NB4 (cell line): Measurements from ENCODE around the gene PLAAT5.

Experiments
- MAX ChIP-seq: IDR thresholded peaks from 2 replicates; pipeline ENCODE4 v1.6.1; 2011; ENCODE audit warnings: low read depth, low read length
- MYC ChIP-seq: IDR thresholded peaks from 2 replicates; pipeline ENCODE4 v1.6.1; 2011; ENCODE audit warnings: low read depth, low read length
- POLR2A ChIP-seq: IDR thresholded peaks from 2 replicates; pipeline ENCODE4 v1.6.1; 2011; ENCODE audit warnings: mild to moderate bottlenecking; ENCODE audit not compliant: insufficient read length; ENCODE audit errors: extremely low read depth
- TF ChIP-seq, protein P1 (sequence below): IDR thresholded peaks from one replicate; pipeline ENCODE4 v1.5.1; 2012; ENCODE audit warnings: low read depth, low read length

GRCh38 chr11:63480039-63480438 lies 10.9 kb downstream of the PLAAT5 start:
- no peak for TF ChIP-seq POLR2A
- TF ChIP-seq, protein P1, sequence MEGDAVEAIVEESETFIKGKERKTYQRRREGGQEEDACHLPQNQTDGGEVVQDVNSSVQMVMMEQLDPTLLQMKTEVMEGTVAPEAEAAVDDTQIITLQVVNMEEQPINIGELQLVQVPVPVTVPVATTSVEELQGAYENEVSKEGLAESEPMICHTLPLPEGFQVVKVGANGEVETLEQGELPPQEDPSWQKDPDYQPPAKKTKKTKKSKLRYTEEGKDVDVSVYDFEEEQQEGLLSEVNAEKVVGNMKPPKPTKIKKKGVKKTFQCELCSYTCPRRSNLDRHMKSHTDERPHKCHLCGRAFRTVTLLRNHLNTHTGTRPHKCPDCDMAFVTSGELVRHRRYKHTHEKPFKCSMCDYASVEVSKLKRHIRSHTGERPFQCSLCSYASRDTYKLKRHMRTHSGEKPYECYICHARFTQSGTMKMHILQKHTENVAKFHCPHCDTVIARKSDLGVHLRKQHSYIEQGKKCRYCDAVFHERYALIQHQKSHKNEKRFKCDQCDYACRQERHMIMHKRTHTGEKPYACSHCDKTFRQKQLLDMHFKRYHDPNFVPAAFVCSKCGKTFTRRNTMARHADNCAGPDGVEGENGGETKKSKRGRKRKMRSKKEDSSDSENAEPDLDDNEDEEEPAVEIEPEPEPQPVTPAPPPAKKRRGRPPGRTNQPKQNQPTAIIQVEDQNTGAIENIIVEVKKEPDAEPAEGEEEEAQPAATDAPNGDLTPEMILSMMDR = no peak
- TF ChIP-seq MAX = no peak
- no peak for TF ChIP-seq MYC
